Sigmoid colon (tissue), 4 donors: ENCODE data around the gene BDKRB1.

Source experiments
- CTCF ChIP-seq, 4 experiments: fragments of 450-650 bp in 3 of 4; fragments of 200-600 bp in 1 of 4; IDR thresholded peaks; one replicate each; pipeline ENCODE4 v1.5.1; 2016 to 2019; ENCODE audit warnings: antibody characterized with exemption in 4 of 4, mild to moderate bottlenecking in 3 of 4, moderate library complexity in 2 of 4
- POLR2AphosphoS5 ChIP-seq, 4 donors: sonication (generic); formaldehyde crosslinking; IDR thresholded peaks; one replicate each; pipeline ENCODE4 v1.6.1; 2017; ENCODE audit warnings: antibody characterized with exemption in 4 of 4

- no peak for TF ChIP-seq CTCF (IDR thresholded peaks at IDR 0.05)
- peak in 3 of 4 donors; percentile 52 to 63 (median 54) for TF ChIP-seq POLR2AphosphoS5 (IDR thresholded peaks at IDR 0.05)
These were observed 34.8 kb upstream of the BDKRB1 start for GRCh38 chr14:96221109-96221650.
